Endothelial cell of umbilical vein (primary cell): Measurements from ENCODE around the gene PRDM16. TPM values are rescaled to one million over a fixed set of nuclear protein-coding genes. Genes with fewer than 3 reads are reported as not detected.

ENCODE experiments used
- BruUV-seq: library from RNA; stranded (reverse); fragments of 400-500 nt; replicated peaks from 2 replicates; lab custom pipeline; 2021; lab: Mats Ljungman, UMichigan
- CTCF ChIA-PET: fragments of 300-600, 350-600 bp; sonication (Branson Sonifier 250); formaldehyde crosslinking; loops from one replicate; lab custom pipeline; 2021; ENCODE audit warnings: antibody characterized with exemption, inconsistent platforms; lab: Charles Lee
- POLR2A ChIA-PET: fragments of 300-600, 350-600 bp; sonication (Branson Sonifier 250); formaldehyde crosslinking; loops from one replicate; lab custom pipeline; 2021; ENCODE audit warnings: antibody characterized with exemption, inconsistent platforms; lab: Charles Lee
- DNase-seq: peaks from one replicate; pipeline ENCODE4 v3.0.0-alpha.2; 2011; ENCODE audit warnings: low read depth, low spot score
- FAIRE-seq: peaks from 2 replicates; lab custom pipeline; 2011; peaks lifted over from hg19 to GRCh38; lab: Jason Lieb, UNC
- H2AFZ ChIP-seq: 2 replicates; pipeline ENCODE4 v1.6.0; 2012; ENCODE audit warnings: low read depth, low read length, control low read depth, inconsistent platforms
- H3K27ac ChIP-seq: 2 replicates; pipeline ENCODE4 v1.5.1; 2011; ENCODE audit warnings: low read depth, mild to moderate bottlenecking, control low read depth, low read length, moderate library complexity; ENCODE audit not compliant: insufficient read depth
- H3K27me3 ChIP-seq, 2 experiments: 2 replicates each; pipeline versions ENCODE4 v1.6.0 to v1.6.1; 2011; ENCODE audit warnings: low read length in 2 of 2, mixed read lengths in 1 of 2; ENCODE audit not compliant: control insufficient read depth in 2 of 2, insufficient read depth in 2 of 2
- H3K36me3 ChIP-seq, 2 experiments: 2 replicates in 1 of 2; 3 replicates in 1 of 2; pipeline ENCODE4 v1.5.1; 2011; ENCODE audit warnings: low read length in 2 of 2, mild to moderate bottlenecking in 1 of 2, moderate library complexity in 1 of 2; ENCODE audit not compliant: control insufficient read depth in 2 of 2, insufficient read depth in 2 of 2; ENCODE audit errors: extremely low read depth in 1 of 2
- H3K4me1 ChIP-seq: 3 replicates; pipeline ENCODE4 v1.5.1; 2011; ENCODE audit warnings: mild to moderate bottlenecking, low read length; ENCODE audit not compliant: control insufficient read depth, insufficient read depth; ENCODE audit errors: extremely low read depth
- H3K4me2 ChIP-seq: 2 replicates; pipeline ENCODE4 v1.6.1; 2011; ENCODE audit warnings: low read length, control low read depth, mixed read lengths; ENCODE audit not compliant: insufficient read depth
- H3K4me3 ChIP-seq, 3 experiments: fragments of 200-600 bp in 1 of 3; sonication (generic), shearing (Covaris generic) in 1 of 3; replicated peaks in 1 of 3; 2 replicates each; pipeline ENCODE4 v1.5.1; 2011 to 2016; ENCODE audit warnings: control low read depth in 3 of 3, low read length in 3 of 3, mild to moderate bottlenecking in 2 of 3, inconsistent platforms in 1 of 3, low read depth in 1 of 3, moderate library complexity in 1 of 3; ENCODE audit not compliant: insufficient read depth in 1 of 3
- H3K79me2 ChIP-seq: 2 replicates; pipeline ENCODE4 v1.6.0; 2012; ENCODE audit warnings: low read length, inconsistent platforms; ENCODE audit not compliant: control insufficient read depth, insufficient read depth
- H3K9ac ChIP-seq: replicated peaks from 2 replicates; pipeline ENCODE3; 2011; ENCODE audit warnings: low read length, control low read depth; ENCODE audit not compliant: insufficient read depth; ENCODE audit errors: extremely low read depth
- H3K9me1 ChIP-seq: replicated peaks from 3 replicates; pipeline ENCODE4 v1.6.0; 2011; ENCODE audit warnings: mild to moderate bottlenecking, low read length; ENCODE audit not compliant: control insufficient read depth, insufficient read depth; ENCODE audit errors: extremely low read depth
- H3K9me3 ChIP-seq: replicated peaks from 2 replicates; pipeline ENCODE4 v1.5.1; 2012; ENCODE audit warnings: low read length, inconsistent platforms; ENCODE audit not compliant: control insufficient read depth, insufficient read depth
- H4K20me1 ChIP-seq: replicated peaks from 2 replicates; pipeline ENCODE3; 2011; ENCODE audit warnings: mild to moderate bottlenecking, low read length; ENCODE audit not compliant: control insufficient read depth, insufficient read depth; ENCODE audit errors: extremely low read depth
- EZH2 ChIP-seq: IDR thresholded peaks from 2 replicates; pipeline ENCODE4 v1.6.1; 2012; ENCODE audit warnings: borderline replicate concordance, low read depth, mild to moderate bottlenecking, moderate library complexity, low read length, inconsistent platforms; ENCODE audit not compliant: severe bottlenecking
- FOS ChIP-seq: IDR thresholded peaks from 2 replicates; pipeline ENCODE4 v1.6.1; 2011; ENCODE audit warnings: mild to moderate bottlenecking, low read length, moderate library complexity, borderline replicate concordance; ENCODE audit not compliant: insufficient read depth
- GATA2 ChIP-seq: IDR thresholded peaks from 2 replicates; pipeline ENCODE4 v1.7.0; 2011; ENCODE audit warnings: low read depth, mild to moderate bottlenecking, moderate library complexity, mixed read lengths, low read length; ENCODE audit not compliant: insufficient read length, insufficient read depth
- JUN ChIP-seq: IDR thresholded peaks from 2 replicates; pipeline ENCODE4 v1.6.1; 2011; ENCODE audit warnings: borderline replicate concordance, low read depth; ENCODE audit not compliant: insufficient read length, insufficient read depth
- MAX ChIP-seq: IDR thresholded peaks from 2 replicates; pipeline ENCODE4 v1.6.1; 2011; ENCODE audit not compliant: insufficient read depth, insufficient read length
- POLR2AphosphoS5 ChIP-seq: IDR thresholded peaks from 2 replicates; pipeline ENCODE4 v1.6.1; 2012; ENCODE audit warnings: low read depth, mild to moderate bottlenecking, control low read depth, low read length, moderate library complexity; ENCODE audit not compliant: insufficient read depth
- dilution Hi-C: fragments of 300-500 bp; cut with MboI; formaldehyde crosslinking; loops from one replicate; pipeline ENCODE4 v1.15.0; 2019; ENCODE audit warnings: low sequenced_read_pairs; ENCODE audit not compliant: extremely low pct_ligation_motif_present
- intact Hi-C: fragments of 100-400 bp; cut with micrococcal nuclease; formaldehyde crosslinking; loops from one replicate; pipeline ENCODE4 v1.10.0; 2022
- polyA plus RNA-seq, 4 experiments: library from polyadenylated mRNA; depleted of rRNA in 3 of 4; stranded (reverse) in 3 of 4; unstranded in 1 of 4; fragments of >200 nt; gene quantifications; 2 replicates each; pipeline versions ENCODE4 v1.2.1 to v1.2.3, GENCODE V29; 2011 to 2012; ENCODE audit warnings: missing spikeins in 1 of 4
- total RNA-seq: library from RNA; stranded (reverse); gene quantifications from 2 replicates; pipeline ENCODE4 v1.2.3, GENCODE V29; 2021

Gene PRDM16
- total and polyA plus RNA-seq, 2 donors (not counting 3 experiments of a cell fraction or from before 2014, with no cell fraction given), result not detected

DNA sequence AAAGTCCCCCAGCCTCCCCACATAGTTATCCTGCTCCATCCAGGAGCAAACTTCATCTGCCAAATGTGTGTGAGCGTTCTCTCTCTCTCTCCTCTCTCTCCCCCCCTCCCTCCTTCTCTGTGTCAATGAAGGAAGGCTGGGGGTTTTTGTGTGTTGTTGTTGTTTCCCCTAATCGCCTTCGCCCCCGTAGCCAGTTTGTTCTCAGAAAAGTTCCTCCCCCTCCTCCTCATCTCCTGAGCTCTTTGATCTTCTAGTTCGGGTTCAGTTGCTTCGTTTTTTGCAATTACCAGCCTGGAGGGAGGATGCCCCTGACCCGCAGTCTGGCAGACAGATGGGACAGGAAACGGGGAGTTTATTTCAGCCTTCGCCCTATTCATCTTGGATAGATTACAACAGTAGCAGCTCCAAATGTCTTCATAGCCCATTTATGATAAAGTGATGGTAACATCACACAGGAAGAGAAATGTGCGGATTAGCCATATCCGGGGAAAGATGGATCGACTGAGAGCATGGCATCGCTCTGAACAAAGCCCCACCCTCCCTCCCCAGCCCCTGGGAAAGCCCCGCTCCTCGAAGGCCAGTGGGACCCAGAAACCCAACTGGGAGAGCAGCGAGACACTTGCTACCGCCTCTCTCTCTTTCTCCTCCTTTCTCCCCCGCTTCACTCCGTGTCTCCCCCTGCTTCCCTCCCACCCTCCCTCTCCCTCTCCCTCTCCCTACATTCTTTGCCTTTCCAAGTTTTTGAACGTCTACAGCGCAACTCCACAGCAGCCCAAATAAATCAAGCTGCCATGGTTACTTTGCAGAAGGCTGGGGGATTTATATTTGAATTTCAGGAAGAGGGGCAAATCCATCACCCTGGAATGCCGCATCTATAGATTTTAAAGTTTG lies 245.7 kb downstream of the PRDM16 start:
- Histone ChIP-seq H3K4me2 (no peak overlapping the region), H3K4me1 (peaks cover 8% of the 10 kb centered on the region), H3K4me3 (no peak overlapping the region), H3K27ac (no peak overlapping the region), H3K79me2 (no peaks in the 10 kb centered on the region), H3K9me1 (no peaks in the 10 kb centered on the region), H3K9me3 (no peaks in the 10 kb centered on the region), H3K27me3 (peaks cover 1 to 11% of the 10 kb centered on the region in 2 experiments), H3K36me3 (no peaks in the 10 kb centered on the region), H2AFZ (no peak overlapping the region), H4K20me1 (no peaks in the 10 kb centered on the region), H3K9ac (no peak overlapping the region)
- DNase-seq (no peak), FAIRE-seq (no peak)
- POLR2A ChIA-PET, result no interaction called here
- CTCF ChIA-PET, result no interaction called here
- BruUV-seq, result no TSS peak
- intact Hi-C loops (loop anchor here (10.0 kb wide), 1 partner anchor 250 kb away; the partner anchor contains the start of gene PRDM16), dilution Hi-C loops (no loop called here)
- TF ChIP-seq FOS (no peak), MAX (no peak), GATA2 (no peak), JUN (no peak), EZH2 (no peak), POLR2AphosphoS5 (no peak)
